AG09309 (cell line): Measurements from ENCODE around the gene AMPD3.

Experiments used
- DNase-seq: peaks from one replicate; pipeline ENCODE4 v3.0.0-alpha.2; 2010; ENCODE audit warnings: low read depth
- H3K4me3 ChIP-seq: 2 replicates; pipeline ENCODE4 v1.5.1; 2011; ENCODE audit warnings: mild to moderate bottlenecking, low read depth, low read length, moderate library complexity; ENCODE audit not compliant: control insufficient read depth
- CTCF ChIP-seq: IDR thresholded peaks from 2 replicates; pipeline ENCODE4 v1.5.1; 2011; ENCODE audit warnings: mild to moderate bottlenecking, low read depth, low read length, inconsistent platforms; ENCODE audit not compliant: insufficient read depth, control insufficient read depth; ENCODE audit errors: missing control alignments

AMPD3 gene

DNA sequence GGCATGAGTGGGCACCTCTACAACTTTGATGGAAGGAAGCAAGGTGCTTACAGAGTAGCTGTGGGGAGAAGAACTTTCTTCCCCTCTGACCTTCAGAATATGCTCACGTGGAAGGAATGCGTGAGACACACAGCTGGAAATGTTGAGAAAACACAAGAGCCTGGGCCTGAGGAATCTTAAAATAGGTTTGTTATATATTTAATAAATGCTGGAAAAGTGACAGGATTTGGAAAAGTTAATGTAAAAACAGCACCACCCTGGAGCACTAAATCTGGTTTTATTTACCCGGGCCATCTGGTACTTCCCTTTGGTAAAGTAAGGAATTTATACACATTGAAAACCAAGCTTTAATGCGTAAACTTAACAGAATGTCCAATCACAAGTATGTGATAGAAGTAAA is 14.0 kb upstream of the AMPD3 start:
- H3K4me3 ChIP-seq = no peak overlapping the region
- no peak for TF ChIP-seq CTCF
- DNase-seq = peak; percentile 64

GRCh38 chr11:10441652-10442503 is 13.2 kb upstream of the AMPD3 start:
- no peak for DNase-seq
- TF ChIP-seq CTCF = no peak
- H3K4me3 ChIP-seq = no peak overlapping the region

DNA sequence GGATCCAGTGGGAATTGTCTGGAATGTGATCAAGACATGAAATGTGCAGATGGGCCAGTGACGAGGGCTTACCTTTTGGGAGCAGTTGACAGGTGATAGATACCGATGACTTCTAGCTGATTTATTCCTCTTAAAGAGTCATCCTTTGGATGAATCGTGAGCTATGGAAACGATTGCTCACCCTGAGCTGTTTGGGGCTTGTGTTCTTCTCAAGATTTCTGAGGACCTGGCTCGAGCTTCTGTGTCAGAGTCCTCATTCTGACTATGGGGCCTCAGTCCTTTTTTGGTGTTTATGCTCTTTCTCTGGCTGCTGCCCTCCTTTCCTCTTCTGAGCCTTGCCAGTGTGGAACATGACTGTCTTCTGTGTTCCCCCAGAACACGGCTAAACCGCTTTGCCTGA is 11.9 kb upstream of the AMPD3 start:
- TF ChIP-seq CTCF = no peak
- no peak for DNase-seq
- H3K4me3 ChIP-seq = no peak overlapping the region

GRCh38 chr11:10443721-10444235 is 11.3 kb upstream of the AMPD3 start:
- no peak for DNase-seq
- H3K4me3 ChIP-seq = no peak overlapping the region
- TF ChIP-seq CTCF = no peak

- TF ChIP-seq CTCF = no peak
- DNase-seq = no peak
- H3K4me3 ChIP-seq = no peak overlapping the region
Measured at GRCh38 chr11:10444725-10445315, 10.2 kb upstream of the AMPD3 start.

- TF ChIP-seq CTCF = no peak
- DNase-seq = no peak
- H3K4me3 ChIP-seq = no peak overlapping the region
Measured at GRCh38 chr11:10447445-10447844, 7.6 kb upstream of the AMPD3 start.
